ENCODE results near the gene NKD1.

Gene NKD1

DNA sequence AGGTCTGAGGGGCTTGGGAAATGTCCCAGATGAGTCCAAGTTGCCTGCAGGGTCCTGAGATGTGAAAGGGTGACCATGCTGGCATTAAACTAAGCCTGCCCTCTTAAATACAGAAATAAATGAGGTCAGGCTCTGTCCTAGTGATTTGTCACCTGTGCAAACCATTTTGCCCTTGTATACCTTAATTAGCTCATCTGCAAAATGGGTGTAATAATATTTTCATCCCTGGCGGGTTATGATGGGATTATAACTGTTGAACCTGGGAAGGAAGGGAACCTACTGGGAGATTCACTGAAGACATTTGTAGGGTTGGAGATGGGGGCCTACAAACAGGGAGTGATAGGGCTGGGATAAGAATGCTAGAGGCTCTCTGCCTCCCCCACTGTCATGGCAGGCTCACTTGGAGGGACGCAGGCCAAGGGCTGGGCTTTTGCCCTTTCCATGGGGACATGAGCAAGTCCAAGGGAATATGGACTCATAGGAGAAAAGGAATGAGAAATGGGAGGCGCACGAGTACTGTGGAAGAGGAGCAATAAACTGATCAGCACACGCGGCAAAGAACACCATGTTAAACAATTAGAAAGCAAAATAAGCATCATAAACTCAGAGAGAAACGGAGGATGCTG is 4.4 kb downstream of the NKD1 start:
- Histone ChIP-seq H3K4me2 (ENCODE audit: low read depth, low read length, poor library complexity, severe bottlenecking) (no peak overlapping the region), H3K9me2 (replicated peaks; ENCODE audit: low read depth, low read length) (no peaks in the 10 kb centered on the region), H2AFZ (ENCODE audit: low read length) (no peak overlapping the region), H3K9ac (ENCODE audit: low read depth, low read length, poor library complexity, severe bottlenecking) (no peak overlapping the region), H3K36me3 (ENCODE audit: insufficient read depth, low read length) (no peaks in the 10 kb centered on the region), H3K4me1 (ENCODE audit: insufficient read depth, low read length, poor library complexity, severe bottlenecking) (no peaks in the 10 kb centered on the region), H3K79me2 (ENCODE audit: insufficient read depth, low read length) (no peaks in the 10 kb centered on the region), H3F3A (ENCODE audit: low read depth) (no peaks in the 10 kb centered on the region), H3K9me3 (ENCODE audit: insufficient read depth, low read depth, low read length) (no peaks in the 10 kb centered on the region), H4K20me1 (ENCODE audit: insufficient read depth, low read length, poor library complexity, severe bottlenecking) (no peaks in the 10 kb centered on the region), H3K27me3 (ENCODE audit: insufficient read depth, low read length, poor library complexity, severe bottlenecking) (peaks cover 25% of the 10 kb centered on the region), H3K4me3 (ENCODE audit: low read length, poor library complexity, severe bottlenecking) (no peak overlapping the region)
- TF ChIP-seq EZH2phosphoT487 (IDR thresholded peaks at IDR 0.05; ENCODE audit: borderline replicate concordance) = no peak
- TF ChIP-seq, protein P1, sequence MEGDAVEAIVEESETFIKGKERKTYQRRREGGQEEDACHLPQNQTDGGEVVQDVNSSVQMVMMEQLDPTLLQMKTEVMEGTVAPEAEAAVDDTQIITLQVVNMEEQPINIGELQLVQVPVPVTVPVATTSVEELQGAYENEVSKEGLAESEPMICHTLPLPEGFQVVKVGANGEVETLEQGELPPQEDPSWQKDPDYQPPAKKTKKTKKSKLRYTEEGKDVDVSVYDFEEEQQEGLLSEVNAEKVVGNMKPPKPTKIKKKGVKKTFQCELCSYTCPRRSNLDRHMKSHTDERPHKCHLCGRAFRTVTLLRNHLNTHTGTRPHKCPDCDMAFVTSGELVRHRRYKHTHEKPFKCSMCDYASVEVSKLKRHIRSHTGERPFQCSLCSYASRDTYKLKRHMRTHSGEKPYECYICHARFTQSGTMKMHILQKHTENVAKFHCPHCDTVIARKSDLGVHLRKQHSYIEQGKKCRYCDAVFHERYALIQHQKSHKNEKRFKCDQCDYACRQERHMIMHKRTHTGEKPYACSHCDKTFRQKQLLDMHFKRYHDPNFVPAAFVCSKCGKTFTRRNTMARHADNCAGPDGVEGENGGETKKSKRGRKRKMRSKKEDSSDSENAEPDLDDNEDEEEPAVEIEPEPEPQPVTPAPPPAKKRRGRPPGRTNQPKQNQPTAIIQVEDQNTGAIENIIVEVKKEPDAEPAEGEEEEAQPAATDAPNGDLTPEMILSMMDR (conservative IDR thresholded peaks at IDR 0.05; ENCODE audit: low read length) = no peak

GRCh38 chr16:50553182-50553710 is 5.0 kb downstream of the NKD1 start:
- no peaks in the 10 kb centered on the region for H4K20me1 ChIP-seq (ENCODE audit: insufficient read depth, low read length, poor library complexity, severe bottlenecking)
- no peak overlapping the region for H3K4me3 ChIP-seq (ENCODE audit: low read length, poor library complexity, severe bottlenecking)
- no peak overlapping the region for H2AFZ ChIP-seq (ENCODE audit: low read length)
- no peaks in the 10 kb centered on the region for H3K79me2 ChIP-seq (ENCODE audit: insufficient read depth, low read length)
- no peaks in the 10 kb centered on the region for H3K9me3 ChIP-seq (ENCODE audit: insufficient read depth, low read depth, low read length)
- no peak overlapping the region for H3K9ac ChIP-seq (ENCODE audit: low read depth, low read length, poor library complexity, severe bottlenecking)
- H3K4me1 ChIP-seq (ENCODE audit: insufficient read depth, low read length, poor library complexity, severe bottlenecking) = no peaks in the 10 kb centered on the region
- no peaks in the 10 kb centered on the region for H3K9me2 ChIP-seq (replicated peaks; ENCODE audit: low read depth, low read length)
- H3K36me3 ChIP-seq (ENCODE audit: insufficient read depth, low read length) = no peaks in the 10 kb centered on the region
- H3F3A ChIP-seq (ENCODE audit: low read depth) = no peaks in the 10 kb centered on the region
- peaks cover 25% of the 10 kb centered on the region for H3K27me3 ChIP-seq (ENCODE audit: insufficient read depth, low read length, poor library complexity, severe bottlenecking)
- no peak overlapping the region for H3K4me2 ChIP-seq (ENCODE audit: low read depth, low read length, poor library complexity, severe bottlenecking)
- TF ChIP-seq EZH2phosphoT487 (IDR thresholded peaks at IDR 0.05; ENCODE audit: borderline replicate concordance) = no peak

DNA sequence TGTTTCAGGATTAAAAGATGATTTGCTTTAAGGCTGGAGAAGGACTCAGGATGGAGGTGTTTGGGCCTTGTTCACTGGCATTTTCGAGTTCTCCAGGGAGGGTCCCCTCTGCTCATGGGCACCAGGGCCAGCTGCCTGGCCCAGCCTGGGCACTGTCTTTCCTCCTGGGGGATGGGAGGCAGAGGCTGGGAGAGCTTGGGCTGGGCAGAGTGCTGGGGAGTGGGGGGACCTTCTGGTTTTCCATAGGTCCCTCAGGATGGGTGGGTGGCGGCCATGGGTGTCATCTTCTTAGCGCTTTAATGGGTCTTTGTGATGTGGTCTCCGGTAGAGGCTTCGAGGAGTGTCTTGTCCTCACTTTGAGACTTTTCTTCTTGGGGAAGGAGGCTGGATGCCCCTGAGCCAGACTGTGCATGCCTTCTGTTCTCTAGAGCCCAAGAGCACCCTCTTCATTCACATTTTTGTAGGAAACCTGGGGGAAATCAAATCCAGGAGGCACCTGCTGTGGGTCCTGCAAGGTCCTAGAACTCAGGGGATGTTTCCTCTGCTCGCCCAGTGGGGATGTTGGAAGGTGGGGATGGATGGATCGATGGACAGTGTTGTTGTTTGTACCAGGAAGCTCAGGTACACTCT is 5.7 kb downstream of the NKD1 start:
- H3K36me3 ChIP-seq (ENCODE audit: insufficient read depth, low read length) = no peaks in the 10 kb centered on the region
- no peaks in the 10 kb centered on the region for H3F3A ChIP-seq (ENCODE audit: low read depth)
- H3K4me1 ChIP-seq (ENCODE audit: insufficient read depth, low read length, poor library complexity, severe bottlenecking) = no peaks in the 10 kb centered on the region
- no peaks in the 10 kb centered on the region for H3K9me3 ChIP-seq (ENCODE audit: insufficient read depth, low read depth, low read length)
- no peak overlapping the region for H2AFZ ChIP-seq (ENCODE audit: low read length)
- no peak overlapping the region for H3K9ac ChIP-seq (ENCODE audit: low read depth, low read length, poor library complexity, severe bottlenecking)
- H3K4me2 ChIP-seq (ENCODE audit: low read depth, low read length, poor library complexity, severe bottlenecking) = no peak overlapping the region
- no peaks in the 10 kb centered on the region for H4K20me1 ChIP-seq (ENCODE audit: insufficient read depth, low read length, poor library complexity, severe bottlenecking)
- peaks cover 19% of the 10 kb centered on the region for H3K27me3 ChIP-seq (ENCODE audit: insufficient read depth, low read length, poor library complexity, severe bottlenecking)
- H3K9me2 ChIP-seq (replicated peaks; ENCODE audit: low read depth, low read length) = no peaks in the 10 kb centered on the region
- TF ChIP-seq, protein P1 (conservative IDR thresholded peaks at IDR 0.05; ENCODE audit: low read length) = no peak
- TF ChIP-seq EZH2phosphoT487 (IDR thresholded peaks at IDR 0.05; ENCODE audit: borderline replicate concordance) = no peak
- no peaks in the 10 kb centered on the region for H3K79me2 ChIP-seq (ENCODE audit: insufficient read depth, low read length)
- no peak overlapping the region for H3K4me3 ChIP-seq (ENCODE audit: low read length, poor library complexity, severe bottlenecking)

Data from Loucy (cell line).